ENCODE data around the gene SAMD9. TPM values are rescaled to one million over a fixed set of nuclear protein-coding genes. Genes with fewer than 3 reads are reported as not detected.

Gene SAMD9
- total RNA-seq, 2 experiments from 2014 or later = 6.1 to 7.6 TPM

DNA sequence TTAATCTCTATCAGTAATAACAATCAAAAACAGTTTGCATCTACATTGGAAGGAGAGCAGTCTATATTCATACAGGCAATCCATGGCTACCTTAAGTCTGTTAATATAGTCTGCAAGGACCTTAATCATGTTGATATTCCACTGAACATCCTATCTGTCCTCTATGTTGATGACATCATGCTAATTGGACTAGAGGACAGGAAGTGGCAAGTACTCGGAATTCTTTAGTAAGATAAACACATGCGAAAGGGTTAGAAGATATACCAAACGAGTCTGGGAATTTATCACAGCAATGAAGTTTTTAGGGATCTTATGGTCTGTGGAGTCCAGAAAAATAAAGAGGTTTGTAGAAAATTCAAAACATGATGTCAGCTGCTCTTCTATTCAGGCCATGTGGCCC, 41.7 kb upstream of the SAMD9 start:
- intact Hi-C loops (cut with micrococcal nuclease; ENCODE audit: unreplicated experiment) = no loop called here
- Histone ChIP-seq H3K79me2 (ENCODE audit: insufficient read depth, low read depth, low read length) (no peaks in the 10 kb centered on the region), H2AFZ (ENCODE audit: low read length) (no peak overlapping the region), H3K4me2 (ENCODE audit: low read length) (no peak overlapping the region), H3K36me3 (ENCODE audit: insufficient read depth, low read length) (no peaks in the 10 kb centered on the region), H4K20me1 (ENCODE audit: insufficient read depth, low read length) (no peaks in the 10 kb centered on the region), H3K9me3 (ENCODE audit: low read length) (peaks cover 9% of the 10 kb centered on the region; the same call in 1 of the 2 replicates), H3K4me3 (ENCODE audit: low read depth, low read length, poor library complexity, severe bottlenecking) (no peak overlapping the region), H3K9me2 (ENCODE audit: insufficient read depth, low read length) (no peaks in the 10 kb centered on the region), H3K27ac (ENCODE audit: low read depth, low read length, poor library complexity, severe bottlenecking) (no peak overlapping the region), H3K4me1 (ENCODE audit: insufficient read depth, low read length, poor library complexity, severe bottlenecking) (no peaks in the 10 kb centered on the region)
- no TSS peak for BruUV-seq (replicated peaks)
- TF ChIP-seq, protein P1, sequence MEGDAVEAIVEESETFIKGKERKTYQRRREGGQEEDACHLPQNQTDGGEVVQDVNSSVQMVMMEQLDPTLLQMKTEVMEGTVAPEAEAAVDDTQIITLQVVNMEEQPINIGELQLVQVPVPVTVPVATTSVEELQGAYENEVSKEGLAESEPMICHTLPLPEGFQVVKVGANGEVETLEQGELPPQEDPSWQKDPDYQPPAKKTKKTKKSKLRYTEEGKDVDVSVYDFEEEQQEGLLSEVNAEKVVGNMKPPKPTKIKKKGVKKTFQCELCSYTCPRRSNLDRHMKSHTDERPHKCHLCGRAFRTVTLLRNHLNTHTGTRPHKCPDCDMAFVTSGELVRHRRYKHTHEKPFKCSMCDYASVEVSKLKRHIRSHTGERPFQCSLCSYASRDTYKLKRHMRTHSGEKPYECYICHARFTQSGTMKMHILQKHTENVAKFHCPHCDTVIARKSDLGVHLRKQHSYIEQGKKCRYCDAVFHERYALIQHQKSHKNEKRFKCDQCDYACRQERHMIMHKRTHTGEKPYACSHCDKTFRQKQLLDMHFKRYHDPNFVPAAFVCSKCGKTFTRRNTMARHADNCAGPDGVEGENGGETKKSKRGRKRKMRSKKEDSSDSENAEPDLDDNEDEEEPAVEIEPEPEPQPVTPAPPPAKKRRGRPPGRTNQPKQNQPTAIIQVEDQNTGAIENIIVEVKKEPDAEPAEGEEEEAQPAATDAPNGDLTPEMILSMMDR (conservative IDR thresholded peaks at IDR 0.05; ENCODE audit: low read length) = no peak
- no peak for TF ChIP-seq EZH2phosphoT487 (IDR thresholded peaks at IDR 0.05; ENCODE audit: borderline replicate concordance, low read depth, low read length)
- POLR2A ChIA-PET = interaction anchor here (0.6 to 1.0 kb wide), 3 partner anchors 15 to 1342 kb away, joined by 3 to 4 read pairs (median 3); no protein-coding TSS in a partner anchor
- no peak for DNase-seq (ENCODE audit: low spot score)
- CTCF ChIA-PET (ENCODE audit: unreplicated experiment) = no interaction called here

DNA sequence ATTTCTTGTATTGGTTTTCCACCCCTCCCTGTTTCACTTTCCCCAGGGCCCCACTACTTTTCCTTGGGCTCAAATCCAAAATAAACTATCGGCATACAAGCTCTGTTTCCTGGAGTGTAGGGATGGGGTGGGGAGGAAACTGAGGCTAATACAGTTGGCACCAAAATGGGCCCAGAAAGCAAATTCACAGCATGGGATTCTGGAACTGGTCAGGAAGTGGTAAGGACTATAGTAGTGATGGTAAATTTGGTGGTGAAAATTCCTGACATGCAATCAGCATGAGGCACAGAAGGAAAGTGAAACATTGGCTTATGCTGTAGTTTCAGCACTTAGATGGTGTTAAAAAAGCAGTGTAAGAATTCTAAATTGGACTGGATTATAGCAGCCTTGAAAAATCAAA, 39.1 kb upstream of the SAMD9 start:
- ChIA-PET CTCF (ENCODE audit: unreplicated experiment) (no interaction called here), POLR2A (interaction anchor here (0.7 to 1.7 kb wide), 4 partner anchors 9 to 22 kb away, joined by 3 to 5 read pairs (median 4); no protein-coding TSS in a partner anchor)
- no peaks in the 10 kb centered on the region for H3K4me1 ChIP-seq (ENCODE audit: insufficient read depth, low read length, poor library complexity, severe bottlenecking)
- no peaks in the 10 kb centered on the region for H3K9me2 ChIP-seq (ENCODE audit: insufficient read depth, low read length)
- no peak overlapping the region for H3K27ac ChIP-seq (ENCODE audit: low read depth, low read length, poor library complexity, severe bottlenecking)
- intact Hi-C loops (cut with micrococcal nuclease; ENCODE audit: unreplicated experiment) = no loop called here
- H3K4me3 ChIP-seq (ENCODE audit: low read depth, low read length, poor library complexity, severe bottlenecking) = no peak overlapping the region
- no peak for TF ChIP-seq EZH2phosphoT487 (IDR thresholded peaks at IDR 0.05; ENCODE audit: borderline replicate concordance, low read depth, low read length)
- TF ChIP-seq, protein P1 (conservative IDR thresholded peaks at IDR 0.05; ENCODE audit: low read length) = no peak
- BruUV-seq (replicated peaks) = no TSS peak
- H3K79me2 ChIP-seq (ENCODE audit: insufficient read depth, low read depth, low read length) = no peaks in the 10 kb centered on the region
- H3K36me3 ChIP-seq (ENCODE audit: insufficient read depth, low read length) = no peaks in the 10 kb centered on the region
- H3K4me2 ChIP-seq (ENCODE audit: low read length) = no peak overlapping the region
- no peak for DNase-seq (ENCODE audit: low spot score)
- no peak overlapping the region for H2AFZ ChIP-seq (ENCODE audit: low read length)
- no peaks in the 10 kb centered on the region for H4K20me1 ChIP-seq (ENCODE audit: insufficient read depth, low read length)
- no peaks in the 10 kb centered on the region for H3K9me3 ChIP-seq (ENCODE audit: low read length)

DNA sequence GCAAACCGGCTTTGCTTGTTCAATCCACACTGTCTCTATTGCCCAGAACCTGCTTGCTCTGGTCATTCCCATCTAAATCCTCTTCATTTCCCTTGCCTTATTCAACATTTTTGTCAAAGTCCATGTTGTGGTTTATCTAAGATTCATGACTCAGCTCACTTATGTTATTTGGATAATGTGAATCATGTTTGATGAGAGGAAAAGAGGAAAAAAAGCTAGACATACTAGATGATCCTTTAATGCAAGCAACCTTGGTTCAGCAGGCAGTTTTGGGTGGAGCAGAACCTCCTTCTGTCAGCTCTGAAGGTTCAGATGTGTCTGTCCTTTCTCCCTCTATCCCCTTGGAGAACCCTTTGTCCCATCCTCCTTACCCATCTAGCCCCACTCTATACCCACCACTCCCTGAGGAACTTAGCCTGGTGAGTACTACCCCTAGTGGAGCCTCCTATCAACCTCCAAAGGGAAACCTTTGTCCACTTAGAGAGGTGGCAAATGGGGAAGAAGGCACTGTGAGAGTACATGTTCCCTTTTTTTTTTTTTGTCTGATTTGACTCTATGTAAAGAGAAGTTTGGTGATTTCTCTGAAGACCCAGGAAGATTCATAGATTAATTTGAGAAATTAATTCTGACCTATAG, 32.5 kb upstream of the SAMD9 start:
- TF ChIP-seq EZH2phosphoT487 (IDR thresholded peaks at IDR 0.05; ENCODE audit: borderline replicate concordance, low read depth, low read length) = no peak
- TF ChIP-seq, protein P1 (conservative IDR thresholded peaks at IDR 0.05; ENCODE audit: low read length) = no peak
- Histone ChIP-seq H4K20me1 (ENCODE audit: insufficient read depth, low read length) (no peaks in the 10 kb centered on the region), H3K4me3 (ENCODE audit: low read depth, low read length, poor library complexity, severe bottlenecking) (no peak overlapping the region), H3K27ac (ENCODE audit: low read depth, low read length, poor library complexity, severe bottlenecking) (no peak overlapping the region), H3K4me2 (ENCODE audit: low read length) (no peak overlapping the region), H3K79me2 (ENCODE audit: insufficient read depth, low read depth, low read length) (no peaks in the 10 kb centered on the region; the same call in 1 of the 2 replicates), H2AFZ (ENCODE audit: low read length) (no peak overlapping the region), H3K9me2 (ENCODE audit: insufficient read depth, low read length) (no peaks in the 10 kb centered on the region), H3K36me3 (ENCODE audit: insufficient read depth, low read length) (no peaks in the 10 kb centered on the region), H3K9me3 (ENCODE audit: low read length) (no peaks in the 10 kb centered on the region), H3K4me1 (ENCODE audit: insufficient read depth, low read length, poor library complexity, severe bottlenecking) (peaks cover 29% of the 10 kb centered on the region)
- intact Hi-C loops (cut with micrococcal nuclease; ENCODE audit: unreplicated experiment) = no loop called here
- DNase-seq (ENCODE audit: low spot score) = no peak
- CTCF ChIA-PET (ENCODE audit: unreplicated experiment) = no interaction called here
- BruUV-seq (replicated peaks) = no TSS peak
- POLR2A ChIA-PET = interaction anchor here (0.6 to 1.5 kb wide), 3 partner anchors 16 to 638 kb away, joined by 3 to 5 read pairs (median 3); no protein-coding TSS in a partner anchor
